ENCODE measurements around the gene CCDC92.

The CCDC92 gene

GRCh38 chr12:123905319-123905925 lies 67.2 kb downstream of the CCDC92 start:
- DNase-seq, result peak; percentile 53

GRCh38 chr12:123903301-123904065 lies 69.1 kb downstream of the CCDC92 start:
- DNase-seq, result no peak

GRCh38 chr12:123902821-123903220 lies 69.8 kb downstream of the CCDC92 start:
- no peak for DNase-seq

- DNase-seq, result no peak
Observed at GRCh38 chr12:123900871-123901376, 71.7 kb downstream of the CCDC92 start.

GRCh38 chr12:123899368-123899767 lies 73.3 kb downstream of the CCDC92 start:
- DNase-seq, result no peak

GRCh38 chr12:123898673-123899072 lies 74.0 kb downstream of the CCDC92 start:
- no peak for DNase-seq

- no peak for DNase-seq
Observed at GRCh38 chr12:123897221-123897620, 75.4 kb downstream of the CCDC92 start.

- no peak for DNase-seq
Observed at GRCh38 chr12:123896767-123897166, 75.9 kb downstream of the CCDC92 start.

- no peak for DNase-seq
Observed at GRCh38 chr12:123895451-123895850, 77.2 kb downstream of the CCDC92 start.

- DNase-seq, result no peak
Observed at GRCh38 chr12:123894823-123895345, 77.7 kb downstream of the CCDC92 start.

GRCh38 chr12:123893276-123893675 lies 79.4 kb downstream of the CCDC92 start:
- no peak for DNase-seq

- no peak for DNase-seq
Observed at GRCh38 chr12:123892853-123893252, 79.8 kb downstream of the CCDC92 start.

- DNase-seq, result no peak
Observed at GRCh38 chr12:123892180-123892559, 80.5 kb downstream of the CCDC92 start.

- no peak for DNase-seq
Observed at GRCh38 chr12:123891516-123892179, 81.0 kb downstream of the CCDC92 start.

GRCh38 chr12:123891011-123891410 lies 81.6 kb downstream of the CCDC92 start:
- DNase-seq, result no peak

- DNase-seq, result no peak
Observed at GRCh38 chr12:123890536-123890902, 82.1 kb downstream of the CCDC92 start.

GRCh38 chr12:123889848-123890535 lies 82.6 kb downstream of the CCDC92 start:
- DNase-seq, result no peak

- no peak for DNase-seq
Observed at GRCh38 chr12:123888989-123889388, 83.6 kb downstream of the CCDC92 start.

- no peak for DNase-seq
Observed at GRCh38 chr12:123886931-123887582, 85.6 kb downstream of the CCDC92 start.

- no peak for DNase-seq
Observed at GRCh38 chr12:123886258-123886657, 86.4 kb downstream of the CCDC92 start.

All from stimulated activated naive CD4-positive, alpha-beta T cell treated with Interleukin-2 at 50 U/mL for 16 hours (primary cell).